Neuronal stem cell (in vitro differentiated cells): ENCODE measurements around the gene SEMA6A.

Experiments used
- DNase-seq: peaks from one replicate; pipeline ENCODE4 v3.0.0-alpha.2; 2013; ENCODE audit warnings: low spot score
- H2AFZ ChIP-seq: one replicate; pipeline ENCODE4 v1.6.1; 2013; ENCODE audit warnings: mild to moderate bottlenecking, low read length, inconsistent platforms
- H2AK5ac ChIP-seq: 2 replicates; pipeline ENCODE4 v1.6.1; 2013; ENCODE audit warnings: low read depth, mild to moderate bottlenecking, inconsistent platforms, low read length, moderate library complexity, mixed read lengths
- H2BK120ac ChIP-seq: 2 replicates; pipeline ENCODE4 v1.6.1; 2013; ENCODE audit warnings: low read depth, mild to moderate bottlenecking, inconsistent platforms, low read length, moderate library complexity, mixed read lengths
- H2BK12ac ChIP-seq: one replicate; pipeline ENCODE4 v1.6.1; 2013; ENCODE audit warnings: low read length, inconsistent platforms
- H2BK15ac ChIP-seq: 2 replicates; pipeline ENCODE4 v1.6.1; 2013; ENCODE audit warnings: mild to moderate bottlenecking, low read length, inconsistent platforms, mixed read lengths
- H2BK5ac ChIP-seq: one replicate; pipeline ENCODE4 v1.6.1; 2013; ENCODE audit warnings: inconsistent platforms, mild to moderate bottlenecking, low read length, moderate library complexity
- H3K14ac ChIP-seq: one replicate; pipeline ENCODE4 v1.6.1; 2013; ENCODE audit warnings: low read length, inconsistent platforms
- H3K18ac ChIP-seq: 2 replicates; pipeline ENCODE4 v1.6.1; 2013; ENCODE audit warnings: low read length, inconsistent platforms
- H3K23ac ChIP-seq: 2 replicates; pipeline ENCODE4 v1.6.1; 2013; ENCODE audit warnings: low read depth, mild to moderate bottlenecking, mixed read lengths, low read length, inconsistent platforms; ENCODE audit not compliant: poor library complexity
- H3K27ac ChIP-seq: replicated peaks from 3 replicates; pipeline ENCODE4 v1.5.1; 2013; ENCODE audit warnings: low read length, inconsistent platforms
- H3K27me3 ChIP-seq, 3 experiments: 2 replicates each; pipeline ENCODE4 v1.6.1; 2013; ENCODE audit warnings: low read length in 3 of 3, mild to moderate bottlenecking in 2 of 3, inconsistent platforms in 1 of 3, low read depth in 1 of 3, mixed read lengths in 1 of 3, moderate library complexity in 1 of 3; ENCODE audit not compliant: control insufficient read depth in 3 of 3, insufficient read depth in 3 of 3
- H3K36me3 ChIP-seq, 2 donors: replicated peaks in 1 of 2; 2 replicates each; pipeline ENCODE4 v1.6.1; 2013; ENCODE audit warnings: low read length in 2 of 2; ENCODE audit not compliant: control insufficient read depth in 2 of 2, insufficient read depth in 2 of 2
- H3K4ac ChIP-seq: 2 replicates; pipeline ENCODE4 v1.6.1; 2013; ENCODE audit warnings: inconsistent platforms, mild to moderate bottlenecking, low read length, moderate library complexity
- H3K4me1 ChIP-seq, 2 donors: 1 replicate in 1 of 2; 2 replicates in 1 of 2; pipeline ENCODE4 v1.6.1; 2013; ENCODE audit warnings: low read length in 2 of 2, low read depth in 1 of 2; ENCODE audit not compliant: control insufficient read depth in 2 of 2, insufficient read depth in 1 of 2
- H3K4me2 ChIP-seq: one replicate; pipeline ENCODE4 v1.6.1; 2013; ENCODE audit warnings: mild to moderate bottlenecking, low read length, inconsistent platforms; ENCODE audit not compliant: insufficient read depth, poor library complexity, severe bottlenecking
- H3K4me3 ChIP-seq, 2 donors: 2 replicates each; pipeline ENCODE4 v1.5.1; 2013; ENCODE audit warnings: low read length in 2 of 2, mild to moderate bottlenecking in 2 of 2, inconsistent platforms in 1 of 2, moderate library complexity in 1 of 2
- H3K79me1 ChIP-seq: one replicate; pipeline ENCODE4 v1.6.1; 2013; ENCODE audit warnings: low read depth, mild to moderate bottlenecking, inconsistent platforms, low read length, moderate library complexity
- H3K9ac ChIP-seq: one replicate; pipeline ENCODE4 v1.6.1; 2013; ENCODE audit warnings: mild to moderate bottlenecking, low read depth, low read length, inconsistent platforms; ENCODE audit not compliant: poor library complexity
- H3K9me3 ChIP-seq, 2 donors: replicated peaks in 1 of 2; 2 replicates each; pipeline versions ENCODE3 to v1.6.1; 2013; ENCODE audit warnings: low read length in 2 of 2, mild to moderate bottlenecking in 2 of 2, inconsistent platforms in 1 of 2, low read depth in 1 of 2, mixed read lengths in 1 of 2, moderate library complexity in 1 of 2; ENCODE audit not compliant: control insufficient read depth in 2 of 2, insufficient read depth in 1 of 2
- H4K8ac ChIP-seq: one replicate; pipeline ENCODE4 v1.6.1; 2013; ENCODE audit warnings: low read depth, mild to moderate bottlenecking, inconsistent platforms, low read length, moderate library complexity
- H4K91ac ChIP-seq: one replicate; pipeline ENCODE4 v1.6.1; 2013; ENCODE audit warnings: low read length, low read depth, mild to moderate bottlenecking, inconsistent platforms; ENCODE audit not compliant: poor library complexity
- WGBS, 2 donors: extraction: QIAGEN DNeasy Blood & Tissue Kit; methylation state at CpG; one replicate each; pipeline ENCODE4 v1.1.7; 2013; ENCODE audit warnings: missing lambda C conversion rate in 2 of 2, mixed read lengths in 1 of 2; ENCODE audit not compliant: insufficient read length in 2 of 2, insufficient replicate concordance in 1 of 2; ENCODE audit errors: extremely low coverage in 2 of 2; 5-methylcytosine and 5-hydroxymethylcytosine counted together

Gene SEMA6A

DNA sequence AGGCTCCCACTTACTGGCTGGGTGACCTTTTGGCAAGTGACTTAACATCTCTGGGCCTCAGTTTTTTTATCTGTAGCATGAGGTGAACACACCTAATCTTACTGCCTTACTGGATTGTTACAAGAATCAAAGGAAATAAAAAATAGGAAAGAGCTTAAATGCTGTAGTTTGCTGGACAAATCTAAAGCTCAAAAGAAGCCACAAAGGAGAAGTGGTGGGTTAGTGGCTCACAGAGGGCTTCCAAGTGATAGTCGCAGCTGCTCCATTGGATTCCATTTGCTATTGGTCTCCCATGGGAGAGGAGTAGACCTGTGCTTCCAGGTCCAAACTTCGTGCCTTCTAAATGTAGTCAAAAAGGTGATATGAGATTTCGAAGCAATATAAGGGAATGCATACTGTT lies 123.6 kb downstream of the SEMA6A start:
- Histone ChIP-seq H3K4me2 (no peak overlapping the region), H3K9ac (no peak overlapping the region), H3K23ac (no peak overlapping the region), H4K8ac (no peak overlapping the region), H3K14ac (no peak overlapping the region), H2AFZ (no peak overlapping the region), H2BK15ac (no peak overlapping the region), H2BK12ac (no peak overlapping the region), H2BK5ac (no peak overlapping the region), H3K27ac (no peak overlapping the region), H3K36me3 (peaks cover 12 to 18% of the 10 kb centered on the region in 2 donors), H3K4me3 (no peak overlapping the region), H3K79me1 (peaks cover 3% of the 10 kb centered on the region), H3K9me3 (no peaks in the 10 kb centered on the region), H3K18ac (no peak overlapping the region), H2BK120ac (no peak overlapping the region), H3K4me1 (peaks cover 16 to 31% of the 10 kb centered on the region in 2 donors), H4K91ac (no peak overlapping the region), H3K27me3 (no peaks in the 10 kb centered on the region), H3K4ac (no peak overlapping the region), H2AK5ac (no peak overlapping the region)
- DNase-seq: no peak
- WGBS, 2 donors: no CpG with 5 or more reads among the region's 3 CpGs

DNA sequence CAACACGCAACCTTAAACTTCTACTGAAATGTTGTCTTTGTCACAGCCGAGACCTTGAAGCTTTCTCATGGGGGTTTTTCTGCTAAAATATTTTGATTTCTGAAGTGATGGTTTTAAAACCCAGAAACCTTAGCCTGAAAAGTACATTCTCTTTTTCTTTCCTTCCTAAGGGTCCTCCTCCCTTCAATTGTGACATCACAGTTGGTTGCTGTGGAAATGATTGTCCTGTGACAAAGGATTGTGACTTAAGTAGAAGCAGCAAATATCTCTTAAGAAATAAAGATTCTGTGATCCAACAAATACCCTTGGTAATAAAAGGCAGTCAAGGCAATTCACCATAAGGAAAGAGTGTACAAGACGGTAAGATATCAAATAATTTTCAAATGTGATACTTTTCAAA lies 125.2 kb downstream of the SEMA6A start:
- Histone ChIP-seq H2BK12ac (no peak overlapping the region), H4K8ac (no peak overlapping the region), H3K27me3 (no peaks in the 10 kb centered on the region), H3K18ac (no peak overlapping the region), H3K4me2 (no peak overlapping the region), H3K4me1 (peaks cover 10 to 33% of the 10 kb centered on the region in 2 donors), H3K4me3 (no peak overlapping the region), H3K36me3 (peaks cover 13 to 20% of the 10 kb centered on the region in 2 donors), H3K27ac (no peak overlapping the region), H3K4ac (no peak overlapping the region), H3K79me1 (peaks cover 3% of the 10 kb centered on the region), H3K9ac (no peak overlapping the region), H2BK120ac (no peak overlapping the region), H3K23ac (no peak overlapping the region), H3K14ac (no peak overlapping the region), H2BK5ac (no peak overlapping the region), H2BK15ac (no peak overlapping the region), H4K91ac (no peak overlapping the region), H2AFZ (peak overlapping the region; percentile 71), H3K9me3 (no peaks in the 10 kb centered on the region), H2AK5ac (no peak overlapping the region)
- no peak for DNase-seq
- no CpG with 5 or more reads among the region's 3 CpGs for WGBS, 2 donors

DNA sequence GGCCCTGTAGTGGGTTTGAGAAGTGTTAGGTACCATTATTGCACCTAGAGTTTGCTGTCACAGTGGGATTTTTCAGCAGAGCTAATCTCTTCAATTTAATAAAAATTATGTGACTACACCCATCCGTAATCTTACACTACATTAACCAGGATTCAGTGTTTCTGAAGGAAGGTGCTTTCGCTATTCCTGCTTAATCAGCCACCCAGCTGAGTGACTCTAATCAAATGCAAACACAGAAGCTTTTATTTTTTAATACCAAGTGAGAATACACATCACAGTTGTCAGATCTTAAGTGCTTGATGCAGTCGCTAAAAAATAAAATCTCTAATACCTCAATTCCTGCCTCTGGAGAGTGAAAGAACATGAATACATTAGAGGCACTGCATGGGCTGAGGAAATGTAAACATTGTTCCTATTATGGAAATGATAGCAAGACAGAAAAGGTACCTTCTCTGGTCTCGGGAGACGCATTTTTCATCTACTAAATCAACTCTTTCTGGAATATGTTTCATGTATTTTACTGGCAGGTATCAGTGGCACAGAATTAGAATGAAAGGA lies 125.7 kb downstream of the SEMA6A start:
- Histone ChIP-seq H3K79me1 (peaks cover 2% of the 10 kb centered on the region), H2BK15ac (no peak overlapping the region), H3K4me2 (no peak overlapping the region), H3K18ac (no peak overlapping the region), H2BK120ac (no peak overlapping the region), H3K14ac (no peak overlapping the region), H3K9me3 (no peaks in the 10 kb centered on the region), H3K27me3 (no peaks in the 10 kb centered on the region), H2AK5ac (no peak overlapping the region), H2AFZ (peak overlapping the region; percentile 71), H3K27ac (no peak overlapping the region), H2BK5ac (no peak overlapping the region), H3K9ac (no peak overlapping the region), H3K4me3 (no peak overlapping the region), H4K8ac (no peak overlapping the region), H4K91ac (no peak overlapping the region), H3K36me3 (peaks cover 13 to 20% of the 10 kb centered on the region in 2 donors), H2BK12ac (no peak overlapping the region), H3K4me1 (peaks cover 6 to 30% of the 10 kb centered on the region in 2 donors), H3K4ac (no peak overlapping the region), H3K23ac (no peak overlapping the region)
- DNase-seq: no peak
- no CpG with 5 or more reads among the region's 5 CpGs for WGBS, 2 donors

DNA sequence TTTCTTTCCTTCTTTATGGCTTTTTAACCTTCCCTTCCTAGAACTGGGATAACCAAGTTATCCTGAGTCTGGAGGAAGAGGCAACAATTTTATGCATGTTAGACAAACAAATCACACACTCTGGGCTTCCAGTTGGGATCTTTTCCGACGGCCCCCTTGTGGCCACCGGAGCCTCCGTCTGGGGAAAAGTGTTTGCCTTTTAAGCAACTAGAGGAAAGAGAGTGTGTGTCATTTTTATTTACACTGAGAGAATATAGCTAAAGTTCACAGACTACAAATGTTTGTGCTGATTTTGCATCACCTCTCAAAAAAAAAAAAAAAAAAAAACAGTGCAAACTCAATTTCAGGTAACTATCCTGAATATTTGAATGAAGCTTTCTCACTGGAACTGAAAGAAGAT lies 126.2 kb downstream of the SEMA6A start:
- Histone ChIP-seq H3K18ac (no peak overlapping the region), H2BK5ac (no peak overlapping the region), H4K8ac (no peak overlapping the region), H3K4me1 (peaks cover 5 to 26% of the 10 kb centered on the region in 2 donors), H3K4me3 (no peak overlapping the region), H3K27ac (no peak overlapping the region), H3K27me3 (no peaks in the 10 kb centered on the region), H3K9ac (no peak overlapping the region), H2BK120ac (no peak overlapping the region), H2AFZ (no peak overlapping the region), H3K4ac (no peak overlapping the region), H4K91ac (no peak overlapping the region), H3K36me3 (peaks cover 13 to 20% of the 10 kb centered on the region in 2 donors), H3K4me2 (no peak overlapping the region), H2BK12ac (no peak overlapping the region), H3K79me1 (peaks cover 4% of the 10 kb centered on the region), H2AK5ac (no peak overlapping the region), H2BK15ac (no peak overlapping the region), H3K23ac (no peak overlapping the region), H3K9me3 (no peaks in the 10 kb centered on the region), H3K14ac (no peak overlapping the region)
- no CpG with 5 or more reads among the region's 4 CpGs for WGBS, 2 donors
- DNase-seq: no peak
